Measurements from ENCODE around the gene CCDC92.

Gene CCDC92

DNA sequence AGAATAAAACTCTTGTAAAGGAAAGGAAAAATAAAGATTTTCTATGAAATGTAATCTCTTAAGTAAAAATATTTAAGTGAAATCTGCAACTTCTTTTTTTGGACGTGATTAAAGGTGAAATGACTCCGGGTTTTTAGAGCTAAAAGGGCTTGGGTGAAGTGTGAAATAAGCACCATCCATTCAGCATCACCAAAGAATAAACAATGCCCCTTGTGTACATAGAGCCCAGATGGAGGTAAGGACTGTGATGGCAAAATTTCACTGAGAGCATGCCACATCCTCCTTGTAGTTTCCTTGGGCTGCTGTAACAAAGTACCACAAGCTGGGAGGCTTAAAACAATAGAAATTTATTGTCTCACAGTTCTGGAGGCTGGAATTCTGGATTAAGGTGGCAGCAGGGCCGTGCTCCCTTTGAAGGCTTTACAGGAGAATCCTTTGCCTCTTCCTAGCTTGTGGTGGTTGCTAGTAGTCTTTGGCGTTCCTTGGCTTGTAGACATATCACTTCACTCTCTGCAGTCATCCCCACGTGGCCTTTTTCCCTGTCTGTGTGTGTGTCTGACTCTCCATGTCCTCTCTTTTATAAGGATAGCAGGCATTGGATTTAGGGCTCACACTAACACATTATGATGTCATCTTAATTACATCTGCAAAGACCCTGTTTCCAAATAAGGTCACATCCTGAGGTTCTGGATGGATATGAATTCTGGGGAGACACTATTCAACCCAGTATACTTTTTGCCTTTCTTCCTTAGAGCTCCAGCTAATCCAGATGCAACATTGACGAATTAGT, 24.6 kb upstream of the CCDC92 start:
- DNase-seq (ENCODE audit: low read depth): no peak
- H3K4me3 ChIP-seq (ENCODE audit: low read length): no peak overlapping the region
- TF ChIP-seq, protein P1, sequence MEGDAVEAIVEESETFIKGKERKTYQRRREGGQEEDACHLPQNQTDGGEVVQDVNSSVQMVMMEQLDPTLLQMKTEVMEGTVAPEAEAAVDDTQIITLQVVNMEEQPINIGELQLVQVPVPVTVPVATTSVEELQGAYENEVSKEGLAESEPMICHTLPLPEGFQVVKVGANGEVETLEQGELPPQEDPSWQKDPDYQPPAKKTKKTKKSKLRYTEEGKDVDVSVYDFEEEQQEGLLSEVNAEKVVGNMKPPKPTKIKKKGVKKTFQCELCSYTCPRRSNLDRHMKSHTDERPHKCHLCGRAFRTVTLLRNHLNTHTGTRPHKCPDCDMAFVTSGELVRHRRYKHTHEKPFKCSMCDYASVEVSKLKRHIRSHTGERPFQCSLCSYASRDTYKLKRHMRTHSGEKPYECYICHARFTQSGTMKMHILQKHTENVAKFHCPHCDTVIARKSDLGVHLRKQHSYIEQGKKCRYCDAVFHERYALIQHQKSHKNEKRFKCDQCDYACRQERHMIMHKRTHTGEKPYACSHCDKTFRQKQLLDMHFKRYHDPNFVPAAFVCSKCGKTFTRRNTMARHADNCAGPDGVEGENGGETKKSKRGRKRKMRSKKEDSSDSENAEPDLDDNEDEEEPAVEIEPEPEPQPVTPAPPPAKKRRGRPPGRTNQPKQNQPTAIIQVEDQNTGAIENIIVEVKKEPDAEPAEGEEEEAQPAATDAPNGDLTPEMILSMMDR (conservative IDR thresholded peaks at IDR 0.05; ENCODE audit: low read depth, low read length): no peak

DNA sequence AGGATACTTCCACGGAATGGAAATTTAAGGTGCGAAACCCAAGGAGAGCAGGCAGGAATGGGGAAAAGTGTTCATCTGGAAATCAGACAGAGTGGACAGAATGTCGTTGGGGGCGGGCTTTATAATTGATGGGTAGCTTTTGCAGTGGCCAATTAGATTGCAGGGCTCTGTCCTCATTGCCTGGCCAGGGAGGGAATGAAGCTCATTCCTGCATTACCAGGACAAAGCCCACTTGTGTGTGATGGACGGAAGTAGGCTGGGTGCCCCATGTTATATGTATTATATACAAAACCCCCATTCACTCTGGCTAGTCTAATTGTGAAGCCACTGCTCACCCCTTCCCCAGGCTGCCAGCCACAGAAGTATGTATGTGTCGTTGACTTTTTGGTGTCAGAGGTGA, 23.9 kb upstream of the CCDC92 start:
- DNase-seq (ENCODE audit: low read depth): no peak
- TF ChIP-seq, protein P1 (conservative IDR thresholded peaks at IDR 0.05; ENCODE audit: low read depth, low read length): no peak
- H3K4me3 ChIP-seq (ENCODE audit: low read length): no peak overlapping the region

DNA sequence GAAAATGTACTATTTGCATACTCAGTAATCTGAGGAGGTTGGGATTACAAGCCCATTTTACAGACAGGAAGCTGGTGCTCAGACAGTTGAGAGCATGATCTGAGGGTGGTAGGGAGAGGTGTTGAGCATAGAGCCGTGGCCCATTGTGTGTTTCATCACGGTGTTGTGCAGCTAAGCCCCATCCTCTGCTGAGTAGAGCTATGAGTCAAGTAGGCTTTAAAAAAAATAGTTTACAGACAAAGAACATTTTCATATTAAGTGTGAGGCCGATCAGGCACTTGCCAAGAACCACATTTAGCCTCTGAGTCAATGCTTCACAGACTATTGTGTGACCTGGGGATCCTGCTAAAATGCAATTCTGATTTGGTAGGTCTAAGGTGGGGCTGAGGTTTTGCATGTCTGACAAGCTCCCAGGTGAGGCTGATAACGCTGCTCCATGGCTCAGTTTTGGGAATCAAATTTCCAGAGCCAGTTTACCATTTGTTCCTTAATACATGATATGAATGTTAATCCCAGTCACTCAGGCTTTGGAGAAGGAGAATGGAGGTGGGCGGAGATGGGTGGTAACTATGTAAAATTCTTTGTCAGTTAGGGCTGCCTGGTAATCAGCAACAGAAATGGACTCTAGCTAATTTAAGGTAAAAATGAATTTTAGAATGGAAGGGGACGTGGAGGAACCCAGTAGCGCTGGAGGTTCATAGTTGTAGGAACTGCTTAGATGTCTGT, 22.6 kb upstream of the CCDC92 start:
- TF ChIP-seq, protein P1 (conservative IDR thresholded peaks at IDR 0.05; ENCODE audit: low read depth, low read length): no peak
- DNase-seq (ENCODE audit: low read depth): peak; percentile 81
- no peak overlapping the region for H3K4me3 ChIP-seq (ENCODE audit: low read length)

DNA sequence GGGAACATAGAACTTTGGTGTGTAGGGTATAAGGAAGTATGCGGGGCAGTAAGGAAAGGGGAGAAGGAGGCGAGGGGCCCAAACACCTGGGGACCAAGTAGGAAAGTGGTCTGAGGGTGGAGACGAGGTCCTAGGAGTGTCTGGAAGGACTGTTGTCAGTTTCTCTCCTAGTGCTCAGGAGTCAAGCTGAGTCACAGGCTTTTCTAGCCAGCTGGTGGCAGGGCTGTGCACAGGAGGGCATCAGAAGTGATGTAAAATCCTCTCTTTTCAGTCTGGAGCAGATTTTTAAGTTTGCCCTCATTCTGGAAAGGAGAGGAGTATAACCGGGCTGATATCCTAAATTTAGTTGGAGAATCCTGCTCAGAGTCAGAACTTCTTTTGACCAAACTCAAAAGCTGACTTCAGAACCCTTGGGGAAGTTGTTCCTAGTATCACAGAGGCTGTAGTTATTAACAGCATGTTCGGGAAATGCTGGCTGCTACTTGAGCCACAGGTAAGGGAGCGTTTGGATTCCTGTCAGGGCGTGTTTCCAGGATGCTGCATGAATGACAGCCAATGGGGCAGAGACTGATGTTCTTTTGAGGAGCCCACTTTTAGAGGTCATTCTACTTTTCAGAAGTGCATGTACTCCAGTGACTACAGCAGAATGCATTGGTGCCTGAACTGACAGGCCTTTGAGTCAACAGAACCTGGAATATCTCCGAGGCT, 19.6 kb upstream of the CCDC92 start:
- TF ChIP-seq, protein P1 (conservative IDR thresholded peaks at IDR 0.05; ENCODE audit: low read depth, low read length): no peak
- no peak overlapping the region for H3K4me3 ChIP-seq (ENCODE audit: low read length)
- no peak for DNase-seq (ENCODE audit: low read depth)

DNA sequence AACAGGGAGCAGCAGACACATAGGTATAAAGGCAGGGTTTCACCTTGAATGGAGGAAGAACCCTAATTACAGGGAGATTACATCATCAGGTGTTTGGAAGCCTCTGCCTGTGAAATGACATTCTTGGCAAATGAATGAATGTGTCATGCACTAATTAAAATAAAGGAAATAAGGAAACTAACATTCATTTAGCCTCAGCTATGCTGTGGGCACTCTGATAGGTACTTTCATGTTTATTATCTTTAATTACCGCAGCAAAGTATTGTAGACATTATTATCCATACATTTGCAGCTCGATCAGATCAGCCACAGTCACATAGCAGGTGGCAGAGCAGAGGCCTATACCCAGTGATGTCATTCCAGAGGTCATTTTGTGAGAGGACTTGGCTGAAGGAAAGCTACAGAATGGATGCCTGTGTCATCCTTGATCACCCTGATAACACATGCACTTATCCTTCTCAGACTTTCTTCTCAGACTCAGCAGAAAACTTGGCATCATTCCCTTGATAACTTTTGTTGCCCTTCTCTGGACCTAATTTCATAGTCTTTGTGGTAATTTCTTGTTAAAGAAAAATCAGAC, 18.8 kb upstream of the CCDC92 start:
- DNase-seq (ENCODE audit: low read depth): no peak
- no peak overlapping the region for H3K4me3 ChIP-seq (ENCODE audit: low read length)
- TF ChIP-seq, protein P1 (conservative IDR thresholded peaks at IDR 0.05; ENCODE audit: low read depth, low read length): no peak

DNA sequence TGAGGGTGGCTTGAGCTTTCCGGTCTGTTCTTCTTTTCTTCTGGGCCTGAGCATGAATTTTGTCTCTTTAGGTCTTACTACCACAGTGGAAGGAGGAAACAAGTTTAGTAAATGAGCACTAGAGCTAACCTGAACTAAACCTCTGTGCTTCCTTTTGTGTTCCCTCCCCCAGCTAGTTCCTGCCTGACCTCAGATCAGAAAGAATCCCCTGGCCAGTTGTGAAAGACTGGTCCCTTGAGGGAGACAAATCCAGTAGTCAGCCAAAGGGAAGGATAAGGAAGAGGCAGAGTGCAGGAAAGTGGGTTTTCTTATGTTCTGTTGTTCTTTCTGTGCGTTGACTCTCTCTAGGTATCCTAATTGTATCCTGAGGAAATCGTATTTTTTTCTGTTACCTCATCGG, 17.9 kb upstream of the CCDC92 start:
- TF ChIP-seq, protein P1 (conservative IDR thresholded peaks at IDR 0.05; ENCODE audit: low read depth, low read length): no peak
- H3K4me3 ChIP-seq (ENCODE audit: low read length): no peak overlapping the region
- no peak for DNase-seq (ENCODE audit: low read depth)
